Embryonic facial prominence (tissue), 1 donor: ENCODE results near the gene MAPK1.
"Not testable (repeated sequence)": the region's sequence is repeated elsewhere in the genome, so short reads cannot be mapped to it uniquely, and the experiment has no call there.

Source experiments
- DNase-seq: peaks from one replicate; pipeline ENCODE4 v3.0.0-alpha.2; 2016; ENCODE audit errors: extremely low spot score

The MAPK1 gene

DNA sequence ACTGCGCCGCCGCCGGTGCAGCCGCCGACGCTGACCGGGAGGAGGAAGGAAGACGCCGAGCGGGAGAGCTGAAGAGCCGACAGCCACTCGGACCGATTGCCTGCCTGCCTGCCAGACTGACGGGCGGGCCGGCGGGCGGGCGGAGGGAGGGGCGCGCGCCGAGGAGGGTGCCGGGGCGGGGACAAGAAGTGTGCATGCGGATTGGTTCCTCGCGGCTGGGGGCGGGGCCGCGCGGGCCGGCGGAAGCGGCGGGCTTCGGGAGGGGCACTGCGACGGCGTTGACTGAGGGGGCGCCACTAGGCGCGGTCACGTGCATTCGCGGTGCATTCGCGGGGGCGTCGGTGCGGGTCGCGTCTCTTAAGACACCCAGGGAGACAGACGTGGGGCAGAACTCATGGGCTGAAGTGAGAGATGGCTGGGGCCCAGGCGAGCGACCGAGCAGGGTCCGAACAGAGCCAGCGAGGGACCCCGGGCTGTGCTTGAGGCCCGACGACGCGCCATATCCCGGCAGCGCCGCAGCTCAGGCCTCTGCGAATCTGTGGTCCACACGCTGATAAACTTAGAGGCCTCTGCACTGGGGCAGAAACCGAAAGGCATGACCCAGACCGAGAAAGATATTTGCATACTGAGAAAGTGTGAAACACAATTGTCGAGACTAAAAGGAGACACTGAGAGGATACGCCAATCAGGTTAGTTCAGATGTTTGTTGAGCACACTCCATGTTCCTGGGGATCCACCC lies at the start of gene MAPK1:
MAPK1 (minus strand) TSS at position 118 of the 739 bp plus-strand sequence. CDS start 205 bp downstream, outside the sequence.
- peak; percentile 83 for DNase-seq

DNA sequence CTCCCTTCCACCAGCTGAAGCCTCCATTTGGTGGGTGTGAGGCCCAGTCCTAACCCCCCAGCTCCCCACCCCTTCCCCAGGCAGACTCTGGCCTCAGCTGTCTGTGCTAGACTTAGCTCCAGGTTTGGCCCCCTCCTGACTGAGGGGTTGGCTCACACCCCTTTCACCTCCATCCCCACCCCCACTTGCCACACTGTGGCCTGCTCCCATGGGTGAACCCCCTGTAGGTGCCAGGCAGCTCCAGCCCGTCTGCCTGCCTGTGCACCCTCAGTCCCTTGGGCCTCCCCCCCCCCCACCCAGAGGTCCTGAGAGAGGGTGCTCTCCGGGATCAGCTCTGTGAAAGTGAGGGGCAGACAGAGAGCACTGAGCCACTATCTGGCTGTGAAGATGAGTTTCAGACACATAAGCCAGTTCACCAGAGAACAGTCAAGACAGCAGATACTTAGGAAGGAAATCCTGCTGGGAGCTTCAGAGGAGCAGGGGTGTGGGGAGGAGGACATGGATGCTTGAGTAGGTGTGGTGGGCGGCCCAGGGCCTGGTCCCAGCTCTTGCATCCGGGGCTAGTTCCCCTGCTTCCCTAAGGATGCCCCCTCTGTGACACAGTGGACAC lies 49.0 kb upstream of the MAPK1 start:
- DNase-seq: no peak

- no peak for DNase-seq
These were observed 48.3 kb upstream of the MAPK1 start for GRCh38 chr22:21915624-21916308.

DNA sequence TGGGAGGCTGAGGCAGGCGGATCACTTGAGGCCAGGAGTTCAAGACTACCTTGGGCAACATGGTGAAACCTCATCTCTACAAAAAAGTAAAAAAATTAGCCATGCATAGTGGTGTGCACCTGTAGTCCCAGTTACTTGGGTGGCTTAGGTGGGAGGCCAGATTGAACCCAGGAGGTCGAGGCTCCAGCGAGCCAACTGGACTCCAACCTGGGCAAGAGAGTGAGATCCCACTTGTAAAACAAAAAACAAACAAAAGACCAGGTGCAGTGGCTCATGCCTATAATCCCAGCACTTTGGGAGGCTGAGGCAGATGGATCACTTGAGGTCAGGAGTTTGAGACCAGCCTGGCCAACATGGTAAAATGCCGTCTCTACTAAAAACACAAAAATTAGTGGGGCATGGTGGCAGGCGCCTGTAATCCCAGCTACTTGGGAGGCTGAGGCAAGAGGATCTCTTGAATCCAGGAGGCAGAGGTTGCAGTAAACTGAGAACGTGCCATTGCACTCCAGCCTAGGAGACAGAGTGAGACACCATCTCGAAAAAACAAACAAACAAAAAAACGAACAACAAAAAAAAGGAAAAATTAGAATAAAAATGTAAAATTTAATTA lies 46.7 kb upstream of the MAPK1 start:
- not testable (repeated sequence) for DNase-seq

DNA sequence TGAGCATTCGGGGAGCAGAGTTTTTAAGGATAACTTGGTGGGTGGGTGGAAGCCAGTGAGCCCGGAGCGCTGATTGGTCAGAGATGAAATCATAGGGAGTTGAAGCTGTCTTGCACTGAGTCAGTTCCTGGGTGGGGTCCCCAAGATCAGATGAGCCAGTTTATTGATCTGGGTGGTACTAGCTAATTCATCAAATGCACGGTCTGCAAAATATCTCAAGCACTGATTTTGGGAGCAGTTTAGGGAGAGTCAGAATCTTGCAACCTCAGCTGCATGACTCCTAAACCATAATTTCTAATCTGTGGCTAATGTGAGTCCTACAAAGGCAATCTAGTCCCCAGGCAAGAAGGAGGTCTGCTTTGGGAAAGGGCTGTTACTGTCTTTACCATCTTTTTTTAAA lies 42.9 kb upstream of the MAPK1 start:
- not testable (repeated sequence) for DNase-seq

DNA sequence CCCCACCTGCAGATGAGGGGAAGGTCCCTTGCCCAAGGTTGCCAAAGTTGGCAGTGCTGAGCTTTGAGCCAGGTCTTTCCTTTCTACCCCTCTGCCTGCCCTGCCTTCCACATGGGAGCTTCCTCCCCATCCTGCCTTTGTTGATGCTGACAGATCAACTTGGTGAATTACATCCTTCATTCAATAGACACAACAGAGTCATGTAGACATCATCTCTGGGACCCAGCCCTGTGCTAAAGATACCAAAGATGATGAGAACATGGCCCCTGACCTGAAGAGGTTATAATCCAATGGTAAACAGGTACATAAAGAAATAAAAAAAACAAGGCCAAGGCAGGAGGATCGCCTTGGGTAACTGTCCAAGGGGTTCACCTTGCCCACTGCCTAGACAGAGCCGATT lies 42.4 kb upstream of the MAPK1 start:
- no peak for DNase-seq

GRCh38 chr22:21907638-21908522 lies 40.4 kb upstream of the MAPK1 start:
- no peak for DNase-seq

DNA sequence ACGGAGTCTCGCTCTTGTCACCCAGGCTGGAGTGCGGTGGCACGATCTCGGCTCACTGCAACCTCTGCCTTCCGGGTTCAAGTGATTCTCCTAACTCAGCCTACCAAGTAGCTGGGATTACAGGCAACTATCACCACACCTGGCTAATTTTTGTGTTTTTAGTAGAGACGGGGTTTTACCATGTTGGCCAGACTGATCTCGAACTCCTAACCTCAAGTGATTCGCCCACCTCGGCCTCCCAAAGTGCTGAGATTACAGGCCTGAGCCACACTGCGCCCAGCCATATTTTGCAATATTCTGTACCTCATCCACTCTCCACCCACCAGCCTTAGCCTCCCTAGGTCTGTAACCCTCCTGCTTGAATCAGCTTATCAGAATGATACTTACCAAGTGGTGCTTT lies 37.8 kb upstream of the MAPK1 start:
- not testable (repeated sequence) for DNase-seq

- no peak for DNase-seq
These were observed 36.9 kb upstream of the MAPK1 start for GRCh38 chr22:21904250-21904789.

- DNase-seq: no peak
These were observed 35.8 kb upstream of the MAPK1 start for GRCh38 chr22:21903283-21903682.

GRCh38 chr22:21902296-21903087 lies 35.0 kb upstream of the MAPK1 start:
- no peak for DNase-seq

DNA sequence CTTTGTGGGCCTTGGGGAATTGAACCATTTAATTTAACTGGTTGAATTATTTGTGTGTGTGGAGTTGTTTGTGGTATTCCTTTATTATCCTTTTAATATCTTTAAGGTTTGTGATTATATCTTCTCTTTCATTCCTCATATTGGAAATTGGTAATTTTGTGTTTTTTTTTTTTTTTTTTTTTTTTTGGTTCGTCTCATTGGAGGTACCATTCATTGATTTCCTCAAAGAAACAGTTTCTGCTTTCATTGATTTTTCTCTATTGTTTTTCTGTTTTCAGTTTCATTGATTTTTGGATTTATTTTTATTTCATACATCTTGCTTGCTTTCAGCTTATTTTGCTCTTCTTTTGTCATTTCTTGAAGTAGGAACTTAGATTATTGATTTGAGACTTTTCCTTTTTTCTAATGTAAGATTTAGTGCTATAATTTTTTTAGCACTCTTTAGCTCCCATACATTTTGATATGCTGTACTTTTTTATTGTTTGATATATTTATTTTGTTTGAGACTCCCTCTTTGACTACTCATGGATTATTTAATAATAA lies 31.0 kb upstream of the MAPK1 start:
- DNase-seq: no peak

DNA sequence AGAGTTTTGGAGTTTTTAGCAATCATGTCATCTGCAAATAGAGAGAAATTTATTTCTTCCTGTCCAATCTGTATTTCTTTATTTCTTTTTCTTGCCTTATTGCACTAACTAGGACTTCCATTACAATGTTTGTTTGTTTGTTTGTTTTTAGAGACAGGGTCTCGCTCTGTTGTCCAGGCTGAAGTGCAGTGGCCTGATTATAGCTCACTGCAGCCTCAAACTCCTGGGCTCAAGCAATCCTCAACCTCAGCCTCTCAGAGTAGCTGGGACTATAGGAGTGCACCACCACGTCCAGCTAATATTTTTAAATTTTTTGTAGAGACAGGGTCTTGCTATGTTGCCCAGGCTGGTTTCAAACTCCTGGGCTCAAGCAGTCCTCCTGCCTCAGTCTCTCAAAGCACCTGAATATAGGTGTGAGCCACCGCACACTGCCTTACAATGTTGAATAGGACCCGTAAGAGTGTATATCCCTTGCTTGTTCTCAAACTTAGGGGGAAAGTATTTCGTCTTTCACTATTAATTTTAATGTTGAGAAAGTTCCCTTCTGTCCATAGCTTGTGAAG lies 29.6 kb upstream of the MAPK1 start:
- no peak for DNase-seq

- DNase-seq: not testable (repeated sequence)
These were observed 28.8 kb upstream of the MAPK1 start for GRCh38 chr22:21896275-21896674.

GRCh38 chr22:21894799-21895198 lies 27.4 kb upstream of the MAPK1 start:
- DNase-seq: no peak

DNA sequence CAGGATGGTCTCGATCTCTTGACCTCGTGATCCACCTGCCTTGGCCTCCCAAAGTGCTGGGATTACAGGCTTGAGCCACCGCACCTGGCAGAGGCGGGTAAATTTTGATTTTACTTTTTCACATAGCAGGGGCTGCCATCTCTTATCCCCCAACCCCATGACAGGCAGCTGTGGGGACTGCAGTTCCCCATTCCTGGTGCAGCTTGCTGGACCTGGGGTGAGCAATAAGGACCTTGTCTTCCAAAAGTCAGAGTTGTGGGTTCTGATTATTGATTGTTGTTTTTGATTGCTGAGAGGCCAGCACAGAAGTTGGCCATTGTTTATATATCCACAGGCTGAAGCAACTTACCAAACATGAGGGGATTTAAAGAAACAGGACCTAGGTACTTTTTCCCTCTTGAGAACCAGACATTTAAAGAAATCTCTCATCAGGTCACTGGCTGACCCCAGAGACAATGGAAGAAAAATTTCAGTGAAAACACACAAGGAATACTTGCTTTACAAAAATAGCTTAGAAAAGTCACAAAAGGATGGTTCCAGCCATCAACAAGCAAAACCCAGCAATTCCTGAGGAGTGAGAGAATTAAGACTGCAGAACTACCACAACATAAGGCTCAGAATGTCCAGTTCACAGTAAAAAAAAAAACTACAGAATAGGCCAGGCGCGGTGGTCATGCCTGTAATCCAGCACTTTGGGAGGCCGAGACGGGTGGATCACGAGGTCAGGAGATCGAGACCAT lies 22.0 kb upstream of the MAPK1 start:
- DNase-seq: no peak

- DNase-seq: no peak
These were observed 20.4 kb upstream of the MAPK1 start for GRCh38 chr22:21887841-21888240.

DNA sequence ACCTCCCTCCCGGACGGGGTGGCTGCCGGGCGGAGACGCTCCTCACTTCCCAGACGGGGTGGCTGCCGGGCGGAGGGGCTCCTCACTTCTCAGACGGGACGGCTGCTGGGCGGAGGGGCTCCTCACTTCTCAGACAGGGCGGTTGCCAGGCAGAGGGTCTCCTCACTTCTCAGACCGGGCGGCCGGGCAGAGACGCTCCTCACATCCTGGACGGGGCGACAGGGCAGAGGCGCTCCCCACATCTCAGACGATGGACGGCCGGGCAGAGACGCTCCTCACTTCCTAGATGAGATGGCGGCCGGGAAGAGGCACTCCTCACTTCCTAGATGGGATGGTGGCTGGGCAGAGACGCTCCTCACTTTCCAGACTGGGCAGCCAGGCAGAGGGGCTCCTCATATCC lies 16.5 kb upstream of the MAPK1 start:
- DNase-seq: not testable (repeated sequence)

GRCh38 chr22:21882754-21883333 lies 15.4 kb upstream of the MAPK1 start:
- not testable (repeated sequence) for DNase-seq
